IMR-90 (cell line): Measurements from ENCODE around the gene CCNJL. TPM values are rescaled to one million over a fixed set of nuclear protein-coding genes. Genes with fewer than 3 reads are reported as not detected.

Source experiments
- ATAC-seq: fragments of 200-7000 bp; cut with Tn5 transposase; 2 replicates; pipeline ENCODE4 v1.9.1; 2020; ENCODE audit warnings: low read depth, mild to moderate bottlenecking, moderate library complexity
- BruUV-seq: library from RNA; stranded (reverse); fragments of 400-500 nt; replicated peaks from 2 replicates; lab custom pipeline; 2021; lab: Mats Ljungman, UMichigan
- CTCF ChIA-PET: fragments of 300-600 bp; formaldehyde crosslinking; extraction: SDS; loops from one replicate; lab custom pipeline; 2021; ENCODE audit warnings: antibody characterized with exemption; lab: Yijun Ruan, JAX
- POLR2A ChIA-PET: fragments of 300-600 bp; sonication (Branson Sonifier 250); formaldehyde crosslinking; loops from one replicate; lab custom pipeline; 2022; ENCODE audit warnings: antibody characterized with exemption; ENCODE audit not compliant: unreplicated experiment; lab: Charles Lee
- DNase-seq: peaks from one replicate; pipeline ENCODE4 v3.0.0; 2013
- H2AFZ ChIP-seq: replicated peaks from 2 replicates; pipeline ENCODE3; 2013; ENCODE audit warnings: low read length, mild to moderate bottlenecking; ENCODE audit not compliant: poor library complexity
- H2AK5ac ChIP-seq: 2 replicates; pipeline ENCODE4 v1.6.1; 2013; ENCODE audit warnings: low read depth, low read length, inconsistent platforms
- H2AK9ac ChIP-seq: replicated peaks from 2 replicates; pipeline ENCODE3; 2013; ENCODE audit warnings: mild to moderate bottlenecking, low read depth, low read length, moderate library complexity; ENCODE audit not compliant: poor library complexity
- H2BK120ac ChIP-seq: 2 replicates; pipeline ENCODE4 v1.6.1; 2013; ENCODE audit warnings: low read depth, low read length, inconsistent platforms
- H2BK15ac ChIP-seq: 3 replicates; pipeline ENCODE4 v1.6.1; 2013; ENCODE audit warnings: low read depth, low read length, inconsistent platforms
- H2BK20ac ChIP-seq: 2 replicates; pipeline ENCODE4 v1.6.1; 2013; ENCODE audit warnings: low read depth, mild to moderate bottlenecking, inconsistent platforms, low read length, moderate library complexity
- H2BK5ac ChIP-seq: 2 replicates; pipeline ENCODE4 v1.6.1; 2013; ENCODE audit warnings: mild to moderate bottlenecking, low read depth, low read length, inconsistent platforms; ENCODE audit not compliant: poor library complexity, severe bottlenecking
- H3K14ac ChIP-seq: replicated peaks from 2 replicates; pipeline ENCODE4 v1.6.1; 2013; ENCODE audit warnings: low read depth, low read length, inconsistent platforms
- H3K18ac ChIP-seq: 2 replicates; pipeline ENCODE4 v1.6.1; 2013; ENCODE audit warnings: low read depth, low read length, control low read depth
- H3K23ac ChIP-seq: 2 replicates; pipeline ENCODE4 v1.6.1; 2013; ENCODE audit warnings: low read depth, low read length, inconsistent platforms
- H3K27ac ChIP-seq: 2 replicates; pipeline ENCODE4 v1.5.1; 2013; ENCODE audit warnings: mild to moderate bottlenecking, control low read depth, low read length; ENCODE audit not compliant: insufficient read depth
- H3K27me3 ChIP-seq: 2 replicates; pipeline ENCODE4 v1.6.1; 2013; ENCODE audit warnings: low read length; ENCODE audit not compliant: control insufficient read depth, insufficient read depth
- H3K36me3 ChIP-seq: 2 replicates; pipeline ENCODE4 v1.6.1; 2013; ENCODE audit warnings: low read length, mixed read lengths; ENCODE audit not compliant: control insufficient read depth, insufficient read depth
- H3K4ac ChIP-seq: 2 replicates; pipeline ENCODE4 v1.6.1; 2013; ENCODE audit warnings: low read depth, low read length, inconsistent platforms
- H3K4me1 ChIP-seq: 2 replicates; pipeline ENCODE4 v1.6.1; 2013; ENCODE audit warnings: low read length, mixed read lengths; ENCODE audit not compliant: control insufficient read depth, insufficient read depth
- H3K4me2 ChIP-seq: 2 replicates; pipeline ENCODE4 v1.6.1; 2013; ENCODE audit warnings: low read depth, mild to moderate bottlenecking, control low read depth, low read length, moderate library complexity
- H3K4me3 ChIP-seq: 2 replicates; pipeline ENCODE4 v1.5.1; 2013; ENCODE audit warnings: low read depth, mild to moderate bottlenecking, control low read depth, low read length, moderate library complexity; ENCODE audit not compliant: insufficient read depth
- H3K56ac ChIP-seq: 2 replicates; pipeline ENCODE4 v1.6.1; 2013; ENCODE audit warnings: low read length, inconsistent platforms; ENCODE audit not compliant: insufficient read depth; ENCODE audit errors: extremely low read depth
- H3K79me1 ChIP-seq, 2 experiments: 2 replicates each; pipeline ENCODE4 v1.6.1; 2013; ENCODE audit warnings: low read length in 2 of 2, inconsistent platforms in 1 of 2, low read depth in 1 of 2
- H3K9ac ChIP-seq: 2 replicates; pipeline ENCODE4 v1.6.1; 2013; ENCODE audit warnings: low read depth, low read length, control low read depth
- H3K9me1 ChIP-seq: 2 replicates; pipeline ENCODE4 v1.6.1; 2013; ENCODE audit warnings: low read length, inconsistent platforms; ENCODE audit not compliant: insufficient read depth
- H3K9me3 ChIP-seq: 2 replicates; pipeline ENCODE4 v1.6.1; 2013; ENCODE audit warnings: low read length; ENCODE audit not compliant: control insufficient read depth, insufficient read depth
- H4K20me1 ChIP-seq: 2 replicates; pipeline ENCODE4 v1.6.1; 2013; ENCODE audit warnings: low read length, inconsistent platforms; ENCODE audit not compliant: insufficient read depth
- H4K5ac ChIP-seq: 2 replicates; pipeline ENCODE4 v1.6.1; 2013; ENCODE audit warnings: mild to moderate bottlenecking, low read depth, low read length, control low read depth
- H4K8ac ChIP-seq, 2 experiments: 2 replicates each; pipeline ENCODE4 v1.6.1; 2013; ENCODE audit warnings: low read depth in 2 of 2, low read length in 2 of 2, control low read depth in 1 of 2, inconsistent platforms in 1 of 2
- H4K91ac ChIP-seq: 2 replicates; pipeline ENCODE4 v1.6.1; 2013; ENCODE audit warnings: low read depth, low read length, inconsistent platforms; ENCODE audit not compliant: insufficient read depth
- CEBPB ChIP-seq: IDR thresholded peaks from 2 replicates; pipeline ENCODE4 v1.6.1; 2012; ENCODE audit warnings: low read depth, low read length, improper control_type of control experiment
- RAD21 ChIP-seq: IDR thresholded peaks from 2 replicates; pipeline ENCODE4 v1.6.1; 2012; ENCODE audit warnings: low read length, improper control_type of control experiment
- SMC3 ChIP-seq: fragments of 150-350 bp; IDR thresholded peaks from 2 replicates; pipeline ENCODE4 v1.6.1; 2016; ENCODE audit warnings: low read depth, mild to moderate bottlenecking, antibody characterized with exemption, low read length, moderate library complexity
- WGBS, 2 experiments: methylation state at CpG; one replicate each; pipeline versions ENCODE4 v1.1.5 to v1.1.7; 2013; ENCODE audit warnings: missing lambda C conversion rate in 2 of 2; ENCODE audit not compliant: insufficient read length in 1 of 2; ENCODE audit errors: extremely low coverage in 2 of 2; 5-methylcytosine and 5-hydroxymethylcytosine counted together
- dilution Hi-C: fragments of 300-500 bp; cut with HindIII; formaldehyde crosslinking; loops from one replicate; pipeline ENCODE4 v1.14.3; 2018; ENCODE audit warnings: low sequenced_read_pairs; ENCODE audit not compliant: unreplicated experiment
- in situ Hi-C: fragments of 300-500 bp; cut with MboI; formaldehyde crosslinking; loops from 3 replicates; pipeline ENCODE4 v1.14.3; 2019; ENCODE audit warnings: low sequenced_read_pairs, inconsistent platforms, mixed read lengths
- intact Hi-C: fragments of 100-400 bp; cut with micrococcal nuclease; formaldehyde crosslinking; loops from 2 replicates; pipeline ENCODE4 v1.10.0; 2022
- polyA plus RNA-seq, 3 experiments: library from polyadenylated mRNA; depleted of rRNA; stranded (reverse); fragments of >200 nt; gene quantifications; 2 replicates each; pipeline ENCODE4 v1.2.3, GENCODE V29; 2012; ENCODE audit warnings: low replicate concordance in 1 of 3
- total RNA-seq: library from RNA; depleted of rRNA; stranded (reverse); fragments of >200 nt; gene quantifications from 2 replicates; pipeline ENCODE4 v1.2.3, GENCODE V29; 2012

Gene CCNJL
- total and polyA plus RNA-seq, 2 of the 4 experiments (the other 2 are of a cell fraction): 2.0 to 3.8 TPM

GRCh38 chr5:160348080-160348479 is 35.7 kb upstream of the CCNJL start:
- Histone ChIP-seq H3K4me1 (no peaks in the 10 kb centered on the region), H2AK5ac (no peak overlapping the region), H3K9me3 (no peaks in the 10 kb centered on the region), H2BK5ac (no peak overlapping the region), H2BK120ac (no peak overlapping the region), H3K56ac (no peak overlapping the region), H3K79me1 (no peaks in the 10 kb centered on the region), H2AFZ (no peak overlapping the region), H2AK9ac (no peak overlapping the region), H3K9me1 (no peaks in the 10 kb centered on the region; the same call in 1 of the 2 replicates), H3K23ac (no peak overlapping the region), H2BK15ac (no peak overlapping the region), H4K20me1 (no peaks in the 10 kb centered on the region), H3K4me3 (no peak overlapping the region), H3K9ac (no peak overlapping the region), H3K27ac (no peak overlapping the region), H2BK20ac (no peak overlapping the region), H3K14ac (no peak overlapping the region), H3K4ac (no peak overlapping the region), H3K27me3 (no peaks in the 10 kb centered on the region), H4K91ac (no peak overlapping the region), H3K18ac (no peak overlapping the region), H3K36me3 (no peaks in the 10 kb centered on the region), H4K8ac (no peak overlapping the region), H3K4me2 (no peak overlapping the region), H4K5ac (no peak overlapping the region)
- ChIA-PET POLR2A (no interaction called here), CTCF (interaction anchor here (1.0 kb wide), 1 partner anchor 10 kb away, joined by 6 read pairs; no protein-coding TSS in a partner anchor)
- no peak for ATAC-seq
- DNase-seq: no peak
- 85% methylated on average over 7 of the region's 11 CpGs; no CpG with 5 or more reads in 1 of the 2 experiments for WGBS, 2 experiments
- TF ChIP-seq CEBPB (no peak), SMC3 (no peak), RAD21 (no peak)
- dilution Hi-C loops (no loop called here), in situ Hi-C loops (loop anchor here (5.0 to 25.0 kb wide), 2 partner anchors 326 to 911 kb away; no protein-coding TSS in a partner anchor), intact Hi-C loops (loop anchor here (5.0 kb wide), 1 partner anchor 906 kb away; no protein-coding TSS in a partner anchor)
- no TSS peak for BruUV-seq
